ENCODE results near the gene PROSER3.

PROSER3 gene

DNA sequence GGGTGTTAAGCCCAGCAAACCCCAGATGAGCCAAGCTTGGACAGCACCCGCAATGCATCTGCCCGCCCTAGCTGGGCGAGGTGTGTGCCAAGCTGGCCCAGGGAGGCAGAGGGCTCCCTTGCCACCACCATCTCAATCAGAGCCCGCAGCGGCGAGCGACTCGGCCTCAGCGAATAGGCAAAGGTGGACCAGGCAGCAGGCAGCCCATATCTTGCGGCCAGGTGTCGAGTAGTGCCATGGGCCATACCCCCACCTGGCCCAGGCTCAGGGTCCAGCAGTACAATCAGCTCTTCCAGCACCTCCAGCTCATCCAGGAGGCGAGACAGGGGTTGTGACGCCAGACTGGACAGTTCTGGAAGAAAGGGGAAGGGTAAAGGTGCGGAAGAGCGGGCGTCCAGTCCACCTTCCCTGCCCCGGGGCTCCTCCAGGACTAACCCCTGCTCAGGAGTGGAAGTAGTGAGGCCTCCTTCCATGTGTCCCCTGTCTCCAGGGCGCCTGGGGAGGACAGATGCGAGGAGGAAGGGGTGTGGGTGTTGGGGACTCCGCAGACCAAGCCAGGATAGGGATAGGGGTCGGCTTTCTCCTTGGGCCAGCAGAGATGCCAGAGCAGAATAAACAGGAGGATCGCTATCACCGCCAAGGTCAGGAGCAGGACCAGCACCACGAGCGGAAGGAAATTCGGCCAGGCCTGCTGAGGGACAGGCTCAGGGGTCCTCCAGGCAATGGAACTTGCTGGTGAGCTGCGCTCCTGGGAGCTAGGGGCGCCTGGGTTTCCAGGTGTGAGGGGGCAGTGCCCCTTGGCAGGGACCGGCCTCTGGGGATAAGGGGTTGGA is 18.5 kb upstream of the PROSER3 start:
- H3K4me3 ChIP-seq (ENCODE audit: low read depth, low read length) = peak overlapping the region; percentile 67
- no peak for DNase-seq (ENCODE audit: low read depth)
- no peak for TF ChIP-seq CTCF (IDR thresholded peaks at IDR 0.05; ENCODE audit: control insufficient read depth, extremely low read depth, insufficient read depth)

- peak overlapping the region; percentile 67 for H3K4me3 ChIP-seq (ENCODE audit: low read depth, low read length)
Measured at GRCh38 chr19:35740108-35740422, 17.9 kb upstream of the PROSER3 start.

GRCh38 chr19:35740423-35741202 is 17.4 kb upstream of the PROSER3 start:
- DNase-seq (ENCODE audit: low read depth) = peak; percentile 84
- peak; percentile 27; the same call in 1 of the 2 replicates for TF ChIP-seq CTCF (IDR thresholded peaks at IDR 0.05; ENCODE audit: control insufficient read depth, extremely low read depth, insufficient read depth)

More at GRCh38 chr19:35740108-35740422, 17.9 kb upstream of the PROSER3 start:
- no peak for DNase-seq (ENCODE audit: low read depth)
- no peak for TF ChIP-seq CTCF (IDR thresholded peaks at IDR 0.05; ENCODE audit: control insufficient read depth, extremely low read depth, insufficient read depth)

DNA sequence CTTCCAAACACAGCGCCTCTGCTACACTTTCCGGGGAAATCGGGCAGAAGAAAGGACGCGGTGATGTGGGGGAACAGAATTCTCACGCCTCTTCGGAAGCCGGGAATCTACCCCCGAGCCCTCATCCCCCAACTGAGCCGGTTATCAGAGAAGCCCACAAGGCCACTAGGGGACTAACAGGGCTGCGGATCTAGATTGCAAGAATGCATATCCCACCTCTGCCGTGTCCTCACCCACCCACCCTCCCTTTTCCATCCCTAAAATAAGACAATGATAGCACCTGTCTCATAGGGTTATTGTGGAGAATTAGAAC is 16.8 kb upstream of the PROSER3 start:
- peak overlapping the region; percentile 67 for H3K4me3 ChIP-seq (ENCODE audit: low read depth, low read length)
- no peak for DNase-seq (ENCODE audit: low read depth)
- no peak for TF ChIP-seq CTCF (IDR thresholded peaks at IDR 0.05; ENCODE audit: control insufficient read depth, extremely low read depth, insufficient read depth)

More at GRCh38 chr19:35740423-35741202, 17.4 kb upstream of the PROSER3 start:
- H3K4me3 ChIP-seq (ENCODE audit: low read depth, low read length) = peak overlapping the region; percentile 67

DNA sequence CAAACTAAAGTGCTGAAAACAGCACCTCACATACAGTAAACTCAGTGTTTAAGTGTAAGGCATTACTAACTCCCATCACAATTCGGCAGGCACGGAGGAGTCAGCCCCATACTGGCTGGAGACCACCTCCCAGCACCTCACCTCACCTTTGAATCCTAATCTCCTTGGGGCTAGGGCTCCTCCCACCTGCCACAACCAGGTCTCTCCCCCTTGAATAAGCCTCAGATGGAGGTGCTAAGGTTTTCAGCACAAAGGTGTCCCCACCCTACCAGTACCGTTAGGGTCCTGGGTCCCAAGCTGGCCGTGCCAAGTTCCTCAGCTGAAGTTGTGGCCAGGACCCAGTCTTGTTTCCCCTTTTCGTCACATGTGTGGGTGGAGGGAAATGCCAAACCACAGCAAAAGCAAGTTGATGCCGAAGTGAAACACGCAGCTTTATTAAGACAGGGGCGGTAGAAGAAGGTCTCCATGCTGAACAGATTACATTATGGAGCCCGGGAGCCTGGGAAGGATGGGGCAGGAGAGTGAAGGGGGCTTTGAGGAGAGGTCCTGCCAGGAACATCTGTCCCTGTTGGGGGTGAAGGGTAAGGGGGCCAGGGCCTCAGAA is 15.8 kb upstream of the PROSER3 start, which contains the start of gene IGFLR1:
TSS of gene IGFLR1 (minus strand) at position 332 of the 604 bp plus-strand sequence. CDS start 1,272 bp downstream, outside the sequence.
- no peak within 1 kb of the TSS; the same call in none of the 2 replicates for H3K4me3 ChIP-seq (ENCODE audit: low read depth, low read length)
- DNase-seq (ENCODE audit: low read depth) = no peak
- no peak for TF ChIP-seq CTCF (IDR thresholded peaks at IDR 0.05; ENCODE audit: control insufficient read depth, extremely low read depth, insufficient read depth)

GRCh38 chr19:35743640-35744429 is 14.1 kb upstream of the PROSER3 start:
- no peak for DNase-seq (ENCODE audit: low read depth)
- H3K4me3 ChIP-seq (ENCODE audit: low read depth, low read length) = peak overlapping the region; percentile 98
- TF ChIP-seq CTCF (IDR thresholded peaks at IDR 0.05; ENCODE audit: control insufficient read depth, extremely low read depth, insufficient read depth) = no peak

All from LNCaP clone FGC (cell line).